Neural progenitor cell (in vitro differentiated cells): ENCODE results near the gene KMT5C.
A peak's percentile ranks its signal among the peaks of the same experiment; 100 is the strongest.

Experiments used
- EZH2 ChIP-seq: fragments of 200-600 bp; sonication (generic); IDR thresholded peaks from 2 replicates; pipeline ENCODE4 v1.6.1; 2017; ENCODE audit warnings: antibody characterized with exemption, mild to moderate bottlenecking, moderate library complexity
- TF ChIP-seq, protein P1 (sequence below): fragments of 200-600 bp; sonication (generic); IDR thresholded peaks from 2 replicates; pipeline ENCODE4 v1.5.1; 2017; ENCODE audit warnings: antibody characterized with exemption, mild to moderate bottlenecking

- TF ChIP-seq, protein P1, sequence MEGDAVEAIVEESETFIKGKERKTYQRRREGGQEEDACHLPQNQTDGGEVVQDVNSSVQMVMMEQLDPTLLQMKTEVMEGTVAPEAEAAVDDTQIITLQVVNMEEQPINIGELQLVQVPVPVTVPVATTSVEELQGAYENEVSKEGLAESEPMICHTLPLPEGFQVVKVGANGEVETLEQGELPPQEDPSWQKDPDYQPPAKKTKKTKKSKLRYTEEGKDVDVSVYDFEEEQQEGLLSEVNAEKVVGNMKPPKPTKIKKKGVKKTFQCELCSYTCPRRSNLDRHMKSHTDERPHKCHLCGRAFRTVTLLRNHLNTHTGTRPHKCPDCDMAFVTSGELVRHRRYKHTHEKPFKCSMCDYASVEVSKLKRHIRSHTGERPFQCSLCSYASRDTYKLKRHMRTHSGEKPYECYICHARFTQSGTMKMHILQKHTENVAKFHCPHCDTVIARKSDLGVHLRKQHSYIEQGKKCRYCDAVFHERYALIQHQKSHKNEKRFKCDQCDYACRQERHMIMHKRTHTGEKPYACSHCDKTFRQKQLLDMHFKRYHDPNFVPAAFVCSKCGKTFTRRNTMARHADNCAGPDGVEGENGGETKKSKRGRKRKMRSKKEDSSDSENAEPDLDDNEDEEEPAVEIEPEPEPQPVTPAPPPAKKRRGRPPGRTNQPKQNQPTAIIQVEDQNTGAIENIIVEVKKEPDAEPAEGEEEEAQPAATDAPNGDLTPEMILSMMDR, result no peak
- TF ChIP-seq EZH2, result peak; percentile 33
These were observed 36.7 kb downstream of the KMT5C start, which contains the start of gene TMEM190 for GRCh38 chr19:55376241-55376933.
